Placental pericyte (primary cell): ENCODE data around the gene ART1. TPM values are rescaled to one million over a fixed set of nuclear protein-coding genes. Genes with fewer than 3 reads are reported as not detected.

ENCODE experiments used
- small RNA-seq: library from RNA; depleted of rRNA; stranded (forward); fragments of <200 nt; gene quantifications from one replicate; pipeline ENCODE3, GENCODE V24; 2012; ENCODE audit warnings: low replicate concordance
- total RNA-seq: library from RNA; depleted of rRNA; stranded (reverse); fragments of >200 nt; gene quantifications from 2 replicates; pipeline ENCODE4 v1.2.3, GENCODE V29; 2012

The ART1 gene
- not detected in 2 replicates for total RNA-seq

DNA sequence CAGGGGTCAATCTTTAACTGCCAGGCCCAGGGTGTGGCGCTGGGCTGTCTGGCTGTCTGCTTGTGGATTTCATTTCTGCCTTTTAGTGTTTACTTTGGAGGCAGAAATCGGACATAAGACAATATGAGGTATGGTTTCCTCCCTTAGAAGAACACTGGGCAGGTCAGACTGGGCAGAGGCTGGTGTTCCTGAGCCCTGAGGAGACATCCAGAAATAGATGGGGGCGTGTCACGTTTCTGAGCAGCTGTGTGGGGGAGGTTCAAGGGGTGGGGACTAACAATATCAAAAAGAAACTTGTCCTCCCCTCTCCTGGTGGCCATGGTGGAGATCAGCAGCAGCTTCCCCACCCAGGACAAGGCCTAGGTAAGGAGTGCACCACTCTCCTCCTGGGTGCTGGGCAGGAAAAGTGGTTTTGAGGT is at the start of gene ART1:
Gene ART1, plus strand, starts transcription at position 312 of the 419 bp plus-strand sequence. CDS start 14,086 bp downstream, outside the sequence.

DNA sequence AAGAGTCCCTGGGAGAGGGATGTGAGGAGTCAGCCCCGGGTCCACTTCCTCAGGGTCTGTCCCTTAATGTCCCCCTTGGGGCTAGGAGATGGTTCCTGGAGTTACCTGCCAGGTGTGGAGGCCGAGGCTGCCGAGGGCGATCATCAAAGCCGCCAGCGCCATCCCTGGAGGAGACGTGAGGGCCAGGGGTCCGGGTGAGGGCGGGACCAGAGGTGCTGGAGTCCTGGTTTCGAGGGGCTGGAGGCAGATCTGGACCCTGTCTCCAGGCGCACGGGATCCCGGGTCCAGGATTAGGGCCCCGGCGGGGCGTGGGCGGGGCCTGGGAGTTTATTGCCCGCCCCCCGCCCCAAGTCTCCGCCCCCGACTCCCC is 3.2 kb upstream of the ART1 start, which contains the start of gene ART5:
Gene ART5, minus strand, starts transcription at position 292 of the 370 bp plus-strand sequence. Its CDS starts 130 bp downstream, at position 162.

DNA sequence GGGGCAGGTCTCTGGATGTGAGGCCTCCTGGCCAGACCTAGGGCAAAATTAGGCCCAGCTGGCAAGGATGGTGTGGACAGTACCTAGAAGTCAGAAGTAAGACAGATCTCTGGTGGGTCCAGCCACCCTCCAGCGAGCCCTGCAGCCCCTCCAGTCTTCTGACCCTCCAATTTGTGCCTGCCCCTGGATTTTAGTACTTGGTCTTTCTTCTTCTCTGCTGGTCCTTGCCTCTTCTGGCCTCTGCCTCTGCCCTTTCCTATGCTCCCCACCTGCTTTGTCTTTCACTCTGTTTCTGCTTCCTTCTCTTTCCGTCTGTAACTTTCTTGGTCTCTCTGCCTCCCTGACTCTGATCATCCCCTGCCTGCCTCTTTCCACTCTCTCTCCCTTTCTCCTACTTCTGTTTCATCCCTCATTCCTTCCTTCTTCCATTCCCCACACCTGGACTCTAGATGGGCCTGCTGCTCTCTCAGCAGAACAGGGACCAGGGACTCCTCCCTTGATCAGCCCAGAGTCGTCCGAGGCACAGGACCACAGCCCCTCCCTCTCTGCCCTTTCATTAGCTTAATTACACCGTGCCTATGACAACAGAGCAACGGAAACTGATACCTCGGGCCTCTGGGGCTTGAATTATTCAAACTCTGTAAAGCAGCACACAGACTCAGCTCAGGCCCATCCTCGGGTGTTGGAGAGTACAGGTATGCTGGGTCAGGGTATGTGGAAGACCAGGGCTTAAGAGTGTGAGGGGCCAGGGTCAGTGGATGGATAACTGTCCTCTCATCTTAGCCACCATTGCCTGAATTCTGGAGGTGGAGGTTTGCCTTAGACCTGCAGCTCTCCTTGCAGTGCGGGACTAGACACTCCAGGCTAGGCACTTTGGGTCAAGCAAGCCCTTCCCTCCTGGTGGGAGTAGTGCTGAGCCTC is 26.7 kb downstream of the ART1 start, which contains the start of gene CHRNA10:
Gene CHRNA10, minus strand, starts transcription at position 51 of the 921 bp plus-strand sequence. CDS start 72 bp downstream, outside the sequence.

Small RNAs within 50 kb of the gene (small RNA-seq; reads per million reads assigned to genes)
- gene RF00019: not detected

Other genes starting within 250 kb of the ART1 start
- 0.14 and 0.22 TPM in 2 replicates for gene ART5, start 3.1 kb upstream of the ART1 start, total RNA-seq
- 0.66 and 1.1 TPM in 2 replicates for gene CHRNA10, start 26.3 kb downstream of the ART1 start, total RNA-seq
- 71.6 and 213 TPM in 2 replicates for gene NUP98, start 152.4 kb downstream of the ART1 start, total RNA-seq
- gene PGAP2, start 163.4 kb downstream of the ART1 start, total RNA-seq: 10.7 and 11.0 TPM in 2 replicates
- 18.2 and 28.2 TPM in 2 replicates for gene RHOG, start 195.8 kb downstream of the ART1 start, total RNA-seq
- 23.0 and 45.3 TPM in 2 replicates for gene STIM1, start 210.5 kb downstream of the ART1 start, total RNA-seq